Mesendoderm (in vitro differentiated cells): ENCODE results near the gene DUSP10.

Experiments used
- DNase-seq: peaks from one replicate; pipeline ENCODE4 v3.0.0; 2013
- H2AK5ac ChIP-seq: 2 replicates; pipeline ENCODE4 v1.6.1; 2013; ENCODE audit warnings: low read length, inconsistent platforms
- H2BK120ac ChIP-seq: 2 replicates; pipeline ENCODE4 v1.6.1; 2013; ENCODE audit warnings: low read depth, mild to moderate bottlenecking, low read length, moderate library complexity, mixed read lengths
- H2BK15ac ChIP-seq: replicated peaks from 2 replicates; pipeline ENCODE4 v1.6.1; 2013; ENCODE audit warnings: low read depth, mild to moderate bottlenecking, moderate library complexity
- H2BK5ac ChIP-seq: 2 replicates; pipeline ENCODE4 v1.6.1; 2013; ENCODE audit warnings: low read length, inconsistent platforms
- H3K18ac ChIP-seq: 2 replicates; pipeline ENCODE4 v1.6.1; 2013; ENCODE audit warnings: mild to moderate bottlenecking, low read length, mixed read lengths
- H3K23ac ChIP-seq: one replicate; pipeline ENCODE4 v1.6.1; 2013; ENCODE audit warnings: low read length
- H3K27ac ChIP-seq: 2 replicates; pipeline ENCODE4 v1.5.1; 2013; ENCODE audit warnings: low read depth, mild to moderate bottlenecking, inconsistent platforms, low read length, moderate library complexity
- H3K27me3 ChIP-seq: 2 replicates; pipeline ENCODE4 v1.6.1; 2013; ENCODE audit warnings: low read length, control low read depth, mild to moderate bottlenecking, inconsistent platforms; ENCODE audit not compliant: insufficient read depth, poor library complexity
- H3K36me3 ChIP-seq: 2 replicates; pipeline ENCODE4 v1.6.1; 2013; ENCODE audit warnings: low read length, inconsistent platforms; ENCODE audit not compliant: control insufficient read depth, insufficient read depth
- H3K4ac ChIP-seq: one replicate; pipeline ENCODE4 v1.6.1; 2013; ENCODE audit warnings: low read depth, mild to moderate bottlenecking, low read length, moderate library complexity
- H3K4me1 ChIP-seq: 2 replicates; pipeline ENCODE4 v1.6.1; 2013; ENCODE audit warnings: low read depth, low read length, inconsistent platforms; ENCODE audit not compliant: control insufficient read depth
- H3K4me2 ChIP-seq: 2 replicates; pipeline ENCODE4 v1.6.1; 2013; ENCODE audit warnings: low read length
- H3K4me3 ChIP-seq: 2 replicates; pipeline ENCODE4 v1.5.1; 2013; ENCODE audit warnings: mild to moderate bottlenecking, low read length
- H3K56ac ChIP-seq: one replicate; pipeline ENCODE4 v1.6.1; 2013; ENCODE audit warnings: low read length
- H3K79me1 ChIP-seq: 2 replicates; pipeline ENCODE4 v1.6.1; 2013; ENCODE audit warnings: low read length, inconsistent platforms
- H3K79me2 ChIP-seq: 2 replicates; pipeline ENCODE4 v1.6.1; 2013; ENCODE audit warnings: mild to moderate bottlenecking, low read length; ENCODE audit not compliant: control insufficient read depth, insufficient read depth
- H3K9ac ChIP-seq: 2 replicates; pipeline ENCODE4 v1.6.1; 2013; ENCODE audit warnings: low read length, inconsistent platforms
- H4K5ac ChIP-seq: one replicate; pipeline ENCODE4 v1.6.1; 2013; ENCODE audit warnings: low read length
- H4K8ac ChIP-seq: one replicate; pipeline ENCODE4 v1.6.1; 2013; ENCODE audit warnings: low read depth, mild to moderate bottlenecking, control low read depth, low read length, moderate library complexity
- WGBS: extraction: QIAGEN DNeasy Blood & Tissue Kit; methylation state at CpG from one replicate; pipeline ENCODE4 v1.1.7; 2013; ENCODE audit warnings: low lambda C conversion rate, missing lambda C conversion rate; ENCODE audit not compliant: insufficient coverage; ENCODE audit errors: extremely low coverage; 5-methylcytosine and 5-hydroxymethylcytosine counted together

DUSP10 gene

GRCh38 chr1:221751226-221751887 is 9.5 kb upstream of the DUSP10 start:
- Histone ChIP-seq H4K5ac (no peak overlapping the region), H3K4ac (no peak overlapping the region), H3K4me1 (no peaks in the 10 kb centered on the region), H3K27me3 (no peaks in the 10 kb centered on the region), H2BK15ac (no peak overlapping the region), H3K9ac (no peak overlapping the region), H2AK5ac (no peak overlapping the region), H3K56ac (no peak overlapping the region), H3K18ac (no peak overlapping the region), H4K8ac (no peak overlapping the region), H3K79me2 (no peaks in the 10 kb centered on the region), H2BK120ac (no peak overlapping the region), H3K27ac (no peak overlapping the region), H3K79me1 (no peaks in the 10 kb centered on the region), H3K23ac (no peak overlapping the region), H3K4me2 (no peak overlapping the region), H2BK5ac (no peak overlapping the region), H3K36me3 (no peaks in the 10 kb centered on the region), H3K4me3 (no peak overlapping the region)
- WGBS: 100% methylated on average over 1 of the region's 4 CpGs
- DNase-seq: no peak

DNA sequence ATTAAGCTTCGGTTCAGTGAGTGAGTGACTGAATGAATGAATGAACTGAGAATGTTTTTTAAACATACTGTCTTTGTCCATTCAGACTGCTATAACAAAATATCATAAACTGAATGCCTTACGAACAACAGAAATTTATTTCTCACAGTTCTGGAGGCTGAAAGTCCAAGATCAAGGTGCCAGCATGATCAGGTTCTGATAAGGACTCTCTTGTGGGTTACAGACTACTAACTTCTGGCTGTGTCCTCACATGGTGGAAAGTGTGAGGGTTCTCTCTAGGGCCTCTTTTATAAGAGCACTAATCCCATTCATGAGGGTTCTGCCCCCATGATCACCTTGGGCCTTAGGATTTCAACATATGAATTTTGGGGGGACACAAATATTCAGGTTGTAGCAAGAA is 7.1 kb upstream of the DUSP10 start:
- Histone ChIP-seq H3K27me3 (no peaks in the 10 kb centered on the region), H3K9ac (no peak overlapping the region), H3K4me1 (no peaks in the 10 kb centered on the region), H3K36me3 (no peaks in the 10 kb centered on the region), H2BK15ac (no peak overlapping the region), H2AK5ac (no peak overlapping the region), H3K79me1 (no peaks in the 10 kb centered on the region), H3K4me3 (no peak overlapping the region), H3K4me2 (no peak overlapping the region), H3K79me2 (no peaks in the 10 kb centered on the region), H3K4ac (no peak overlapping the region), H4K8ac (no peak overlapping the region), H2BK120ac (no peak overlapping the region), H3K56ac (no peak overlapping the region), H3K18ac (peak overlapping the region; percentile 14), H3K23ac (no peak overlapping the region), H3K27ac (no peak overlapping the region), H4K5ac (no peak overlapping the region), H2BK5ac (no peak overlapping the region)
- WGBS: no CpG with 5 or more reads among the region's 2 CpGs
- no peak for DNase-seq

DNA sequence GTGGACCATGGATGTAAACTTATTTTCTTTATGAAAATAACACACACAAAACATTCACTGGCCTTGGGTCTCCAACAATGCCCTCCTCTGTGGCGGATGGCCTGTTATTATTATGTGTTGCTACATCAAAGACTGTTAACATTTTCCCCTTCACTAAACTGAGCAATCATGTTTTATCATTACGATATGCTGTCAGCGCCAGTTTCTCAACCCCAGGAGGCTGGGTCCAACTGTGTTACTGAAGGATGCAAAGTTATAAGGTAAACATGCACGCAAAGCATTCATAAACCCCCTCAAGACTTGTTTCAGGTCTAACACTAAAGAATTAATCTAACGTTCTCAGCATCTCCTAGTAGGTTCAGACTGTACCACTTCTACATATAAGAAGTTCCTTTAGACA is 6.0 kb upstream of the DUSP10 start:
- Histone ChIP-seq H2BK120ac (no peak overlapping the region), H3K4me3 (no peak overlapping the region)
- no CpG with 5 or more reads among the region's 5 CpGs for WGBS

GRCh38 chr1:221743416-221744208 is 1.7 kb upstream of the DUSP10 start:
- no peaks in the 10 kb centered on the region for H3K36me3 ChIP-seq
- no peak overlapping the region for H4K8ac ChIP-seq
- H3K9ac ChIP-seq: peak overlapping the region; percentile 84
- peak overlapping the region; percentile 81 for H3K18ac ChIP-seq
- H2BK15ac ChIP-seq: no peak overlapping the region
- H4K5ac ChIP-seq: no peak overlapping the region
- peaks cover 28% of the 10 kb centered on the region for H3K79me2 ChIP-seq
- no peaks in the 10 kb centered on the region for H3K27me3 ChIP-seq
- H2BK5ac ChIP-seq: peak overlapping the region; percentile 2
- H2AK5ac ChIP-seq: no peak overlapping the region
- peaks cover 6% of the 10 kb centered on the region for H3K4me1 ChIP-seq
- peak overlapping the region; percentile 53 for H3K4me2 ChIP-seq
- peak overlapping the region; percentile 62 for H2BK120ac ChIP-seq
- no peak overlapping the region for H3K4me3 ChIP-seq
- no CpG with 5 or more reads among the region's 16 CpGs for WGBS
- H3K56ac ChIP-seq: peak overlapping the region; percentile 87
- peaks cover 21% of the 10 kb centered on the region for H3K79me1 ChIP-seq
- H3K27ac ChIP-seq: peak overlapping the region; percentile 95
- peak overlapping the region; percentile 99 for H3K4ac ChIP-seq
- no peak overlapping the region for H3K23ac ChIP-seq
- DNase-seq: peak; percentile 75

More for the DNA sequence above, 6.0 kb upstream of the DUSP10 start:
- Histone ChIP-seq H4K5ac (no peak overlapping the region), H3K9ac (no peak overlapping the region), H2BK5ac (no peak overlapping the region), H3K27ac (no peak overlapping the region), H2BK15ac (no peak overlapping the region), H3K4me1 (peaks cover 4% of the 10 kb centered on the region), H3K4me2 (no peak overlapping the region), H3K27me3 (no peaks in the 10 kb centered on the region), H3K23ac (no peak overlapping the region), H3K79me2 (no peaks in the 10 kb centered on the region), H3K79me1 (no peaks in the 10 kb centered on the region), H3K36me3 (no peaks in the 10 kb centered on the region), H4K8ac (no peak overlapping the region), H3K18ac (no peak overlapping the region), H3K4ac (no peak overlapping the region), H2AK5ac (no peak overlapping the region), H3K56ac (no peak overlapping the region)
- DNase-seq: no peak

DNA sequence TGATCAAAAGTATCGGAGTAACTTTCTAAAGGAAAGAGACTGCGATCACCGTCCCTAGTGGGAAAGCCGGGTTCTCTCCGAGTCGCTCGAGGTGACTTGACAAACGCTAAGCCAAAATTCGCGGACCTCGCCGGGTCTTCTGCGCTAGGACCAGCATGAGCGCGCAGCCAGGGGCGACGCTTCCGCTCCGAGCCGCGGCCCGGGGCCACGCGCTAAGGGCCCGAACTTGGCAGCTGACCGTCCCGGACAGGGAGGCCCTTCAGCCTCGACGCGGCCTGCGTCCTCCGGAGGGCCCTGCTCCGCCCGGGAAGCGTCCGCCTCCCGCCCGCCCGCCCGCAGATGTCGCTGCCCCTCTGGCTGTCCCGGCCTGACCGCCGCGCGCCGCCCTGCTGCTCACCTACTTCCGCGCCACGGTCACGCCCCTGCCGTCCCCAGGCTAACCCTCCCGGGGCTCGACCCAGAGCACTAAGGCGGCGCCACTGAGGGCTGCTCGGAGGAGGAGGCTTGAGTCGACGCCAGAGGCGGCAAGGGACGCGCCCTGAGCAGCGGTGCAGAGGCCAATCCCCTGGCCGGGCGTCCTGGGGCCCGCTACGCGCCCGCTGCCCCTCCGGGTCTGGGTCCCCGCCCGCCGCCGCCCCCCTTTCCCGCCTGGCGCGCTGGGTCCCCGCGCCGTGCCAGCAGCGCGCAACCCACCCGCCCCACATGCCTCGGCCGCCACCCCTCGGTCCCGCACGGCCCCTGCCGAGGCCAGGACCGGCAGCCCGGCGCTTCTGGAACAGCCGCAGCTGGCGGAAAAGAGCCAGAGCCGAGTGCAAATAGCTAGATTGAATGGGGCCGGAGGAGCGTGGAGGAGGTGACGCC is 896 bp upstream of the DUSP10 start:
- Histone ChIP-seq H3K4me1 (peaks cover 6% of the 10 kb centered on the region), H2BK15ac (peak overlapping the region; percentile 9), H3K9ac (peak overlapping the region; percentile 84), H3K27ac (peak overlapping the region; percentile 95), H3K27me3 (no peaks in the 10 kb centered on the region), H2BK5ac (peak overlapping the region; percentile 38), H3K18ac (peak overlapping the region; percentile 81), H3K23ac (no peak overlapping the region), H4K5ac (no peak overlapping the region), H4K8ac (no peak overlapping the region), H2AK5ac (no peak overlapping the region), H2BK120ac (peak overlapping the region; percentile 62), H3K4me2 (peak overlapping the region; percentile 83), H3K56ac (peak overlapping the region; percentile 87), H3K4me3 (peak overlapping the region; percentile 58), H3K79me1 (peaks cover 24% of the 10 kb centered on the region), H3K79me2 (peaks cover 32% of the 10 kb centered on the region), H3K36me3 (no peaks in the 10 kb centered on the region), H3K4ac (peak overlapping the region; percentile 99)
- WGBS: no CpG with 5 or more reads among the region's 98 CpGs
- peak; percentile 95 for DNase-seq
